CD8-positive, alpha-beta memory T cell (primary cell): ENCODE measurements around the gene KRTAP9-9. TPM values are rescaled to one million over a fixed set of nuclear protein-coding genes. Genes with fewer than 3 reads are reported as not detected.
"Not testable (repeated sequence)": the region's sequence is repeated elsewhere in the genome, so short reads cannot be mapped to it uniquely, and the experiment has no call there.

Experiments used
- CTCF ChIA-PET: fragments of 350-600 bp; sonication (Branson Sonifier 250); formaldehyde crosslinking; loops from one replicate; lab custom pipeline; 2021; ENCODE audit warnings: antibody characterized with exemption; lab: Charles Lee
- POLR2A ChIA-PET: fragments of 350-600 bp; sonication (Branson Sonifier 250); formaldehyde crosslinking; loops from one replicate; lab custom pipeline; 2021; ENCODE audit warnings: antibody characterized with exemption; lab: Charles Lee
- DNase-seq, 5 donors: peaks; one replicate each; pipeline versions ENCODE4 v3.0.0 to v3.0.0-alpha.2; 2020 to 2022; ENCODE audit warnings: mixed read lengths in 1 of 5
- H3K27ac ChIP-seq: one replicate; pipeline ENCODE4 v1.7.0; 2013; ENCODE audit warnings: low read depth, mild to moderate bottlenecking, low read length, moderate library complexity
- H3K27me3 ChIP-seq: 2 replicates; pipeline ENCODE4 v1.7.0; 2013; ENCODE audit warnings: low read length, mild to moderate bottlenecking; ENCODE audit not compliant: insufficient read depth, poor library complexity, severe bottlenecking
- H3K36me3 ChIP-seq: 2 replicates; pipeline ENCODE4 v1.7.0; 2013; ENCODE audit warnings: mild to moderate bottlenecking, low read length, moderate library complexity; ENCODE audit not compliant: insufficient read depth
- H3K4me1 ChIP-seq: 2 replicates; pipeline ENCODE4 v1.7.0; 2013; ENCODE audit warnings: mild to moderate bottlenecking, low read length, moderate library complexity; ENCODE audit not compliant: insufficient read depth
- H3K4me3 ChIP-seq: 2 replicates; pipeline ENCODE4 v1.7.0; 2013; ENCODE audit warnings: mild to moderate bottlenecking, low read length
- H3K9me3 ChIP-seq: 2 replicates; pipeline ENCODE4 v1.7.0; 2013; ENCODE audit warnings: mild to moderate bottlenecking, low read length
- H3K27ac Mint-ChIP-seq, 8 donors: one replicate each; pipeline ENCODE4 v1.8.0; 2020 to 2021; ENCODE audit warnings: mixed read lengths in 8 of 8, mild to moderate bottlenecking in 6 of 8, inconsistent platforms in 3 of 8, moderate library complexity in 3 of 8
- H3K27me3 Mint-ChIP-seq, 2 donors: one replicate each; pipeline ENCODE4 v1.8.0; 2020 to 2021; ENCODE audit warnings: mixed read lengths in 2 of 2, mild to moderate bottlenecking in 1 of 2, moderate library complexity in 1 of 2
- H3K36me3 Mint-ChIP-seq, 3 donors: one replicate each; pipeline ENCODE4 v1.8.0; 2020 to 2021; ENCODE audit warnings: mixed read lengths in 3 of 3, inconsistent platforms in 1 of 3, mild to moderate bottlenecking in 1 of 3
- H3K4me1 Mint-ChIP-seq, 3 donors: one replicate each; pipeline ENCODE4 v1.8.0; 2020 to 2021; ENCODE audit warnings: mixed read lengths in 3 of 3, inconsistent platforms in 1 of 3, mild to moderate bottlenecking in 1 of 3
- H3K4me3 Mint-ChIP-seq, 7 donors: one replicate each; pipeline ENCODE4 v1.8.0; 2020 to 2021; ENCODE audit warnings: mixed read lengths in 7 of 7, mild to moderate bottlenecking in 6 of 7, moderate library complexity in 4 of 7, inconsistent platforms in 2 of 7
- H3K9me3 Mint-ChIP-seq, 5 donors: one replicate each; pipeline ENCODE4 v1.8.0; 2020 to 2022; ENCODE audit warnings: mixed read lengths in 5 of 5, mild to moderate bottlenecking in 3 of 5, moderate library complexity in 2 of 5, inconsistent platforms in 1 of 5
- polyA plus RNA-seq: library from polyadenylated mRNA; unstranded; fragments of 300-500 nt; fragmentation: Illumina TruSeq; gene quantifications from one replicate; pipeline ENCODE4 v1.2.3, GENCODE V29; 2021
- total RNA-seq, 2 experiments: library from RNA; stranded (reverse); gene quantifications; one replicate each; pipeline ENCODE4 v1.2.3, GENCODE V29; 2021

KRTAP9-9 gene
- total and polyA plus RNA-seq, 3 experiments from 2014 or later, result not detected

GRCh38 chr17:41271858-41272257, 16.7 kb downstream of the KRTAP9-9 start:
- no peaks in the 10 kb centered on the region for H3K4me1 ChIP-seq
- H3K27me3 Mint-ChIP-seq, result peaks cover 2 to 12% of the 10 kb centered on the region in 2 donors
- no peak overlapping the region for H3K4me3 Mint-ChIP-seq
- no peaks in the 10 kb centered on the region for H3K9me3 Mint-ChIP-seq
- no peaks in the 10 kb centered on the region for H3K27me3 ChIP-seq
- H3K36me3 ChIP-seq, result no peaks in the 10 kb centered on the region
- ChIA-PET POLR2A (no interaction called here), CTCF (no interaction called here)
- H3K4me1 Mint-ChIP-seq, result no peaks in the 10 kb centered on the region
- H3K27ac ChIP-seq, result no peak overlapping the region
- DNase-seq, result no peak
- H3K4me3 ChIP-seq, result no peak overlapping the region
- H3K36me3 Mint-ChIP-seq, result no peaks in the 10 kb centered on the region
- H3K9me3 ChIP-seq, result no peaks in the 10 kb centered on the region
- no peak overlapping the region for H3K27ac Mint-ChIP-seq

GRCh38 chr17:41275648-41276190, 20.5 kb downstream of the KRTAP9-9 start, which contains the start of gene KRTAP9-7:
TSS of gene KRTAP9-7 (plus strand) at chr17:41275698. CDS start at chr17:41275698, 0 bp downstream.
- H3K4me1 Mint-ChIP-seq, CTCF ChIA-PET, H3K9me3 ChIP-seq, H3K4me3 ChIP-seq, H3K27ac ChIP-seq, DNase-seq, H3K36me3 ChIP-seq, POLR2A ChIA-PET, H3K27me3 ChIP-seq, H3K9me3 Mint-ChIP-seq, H3K4me3 Mint-ChIP-seq, H3K4me1 ChIP-seq, H3K36me3 Mint-ChIP-seq: not testable (repeated sequence)
- Mint-ChIP-seq H3K27me3 (peaks cover 6 to 45% of the 10 kb centered on the region in 2 donors), H3K27ac (peak within 1 kb of the TSS in 1 of 8 donors; percentile 43)

GRCh38 chr17:41278176-41278955, 23.2 kb downstream of the KRTAP9-9 start:
- no peaks in the 10 kb centered on the region for H3K4me1 Mint-ChIP-seq
- peaks cover 8 to 54% of the 10 kb centered on the region in 2 donors for H3K27me3 Mint-ChIP-seq
- Histone ChIP-seq H3K27me3 (no peaks in the 10 kb centered on the region), H3K36me3 (no peaks in the 10 kb centered on the region), H3K27ac (no peak overlapping the region), H3K4me3 (no peak overlapping the region), H3K4me1 (no peaks in the 10 kb centered on the region), H3K9me3 (no peaks in the 10 kb centered on the region)
- no peak overlapping the region for H3K27ac Mint-ChIP-seq
- no peak for DNase-seq
- H3K9me3 Mint-ChIP-seq, result peaks cover 0 to 2% (median 0%) of the 10 kb centered on the region in 5 donors
- no peak overlapping the region for H3K4me3 Mint-ChIP-seq
- CTCF ChIA-PET, result no interaction called here
- POLR2A ChIA-PET, result no interaction called here
- H3K36me3 Mint-ChIP-seq, result peaks cover 0 to 3% (median 0%) of the 10 kb centered on the region in 3 donors

GRCh38 chr17:41284043-41284442, 28.9 kb downstream of the KRTAP9-9 start:
- peaks cover 4 to 8% (median 6%) of the 10 kb centered on the region in 3 donors for H3K4me1 Mint-ChIP-seq
- peaks cover 0 to 2% (median 0%) of the 10 kb centered on the region in 5 donors for H3K9me3 Mint-ChIP-seq
- CTCF ChIA-PET, result no interaction called here
- H3K4me3 ChIP-seq, result no peak overlapping the region
- H3K9me3 ChIP-seq, result no peaks in the 10 kb centered on the region
- H3K27ac Mint-ChIP-seq, result no peak overlapping the region
- no peak overlapping the region for H3K27ac ChIP-seq
- H3K36me3 Mint-ChIP-seq, result peaks cover 0 to 3% (median 0%) of the 10 kb centered on the region in 3 donors
- DNase-seq, result no peak
- H3K27me3 ChIP-seq, result no peaks in the 10 kb centered on the region
- POLR2A ChIA-PET, result no interaction called here
- peaks cover 6 to 31% of the 10 kb centered on the region in 2 donors for H3K27me3 Mint-ChIP-seq
- no peaks in the 10 kb centered on the region for H3K4me1 ChIP-seq
- no peak overlapping the region for H3K4me3 Mint-ChIP-seq
- H3K36me3 ChIP-seq, result no peaks in the 10 kb centered on the region

DNA sequence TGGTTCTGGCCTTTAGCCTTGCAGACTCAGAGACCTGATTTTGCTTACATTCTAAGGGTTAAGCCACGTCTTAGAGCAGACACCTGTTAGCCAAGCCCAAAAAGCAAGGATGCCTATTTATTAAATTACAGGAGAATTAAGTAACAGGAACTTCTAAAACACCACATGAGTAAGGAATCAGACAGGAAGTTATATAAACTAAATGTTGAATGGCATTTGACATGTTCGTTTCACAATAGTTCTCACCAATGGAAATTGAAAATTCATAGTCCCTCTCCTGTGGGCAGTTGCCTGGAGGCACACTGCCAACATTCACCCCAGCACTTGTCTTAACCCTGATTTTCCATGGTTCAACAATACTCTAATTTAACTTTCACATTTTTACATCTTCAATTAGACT, 29.4 kb downstream of the KRTAP9-9 start:
- Mint-ChIP-seq H3K27me3 (peaks cover 6 to 31% of the 10 kb centered on the region in 2 donors), H3K9me3 (peaks cover 0 to 2% (median 0%) of the 10 kb centered on the region in 5 donors), H3K4me3 (no peak overlapping the region), H3K4me1 (peaks cover 4 to 8% (median 6%) of the 10 kb centered on the region in 3 donors), H3K36me3 (peaks cover 0 to 3% (median 0%) of the 10 kb centered on the region in 3 donors), H3K27ac (peak overlapping the region in 1 of 8 donors; percentile 24)
- H3K4me3 ChIP-seq, result no peak overlapping the region
- no peaks in the 10 kb centered on the region for H3K27me3 ChIP-seq
- DNase-seq, result no peak
- no peaks in the 10 kb centered on the region for H3K4me1 ChIP-seq
- ChIA-PET CTCF (no interaction called here), POLR2A (no interaction called here)
- H3K9me3 ChIP-seq, result no peaks in the 10 kb centered on the region
- no peak overlapping the region for H3K27ac ChIP-seq
- no peaks in the 10 kb centered on the region for H3K36me3 ChIP-seq

GRCh38 chr17:41287050-41287449, 31.9 kb downstream of the KRTAP9-9 start:
- Mint-ChIP-seq H3K36me3 (no peaks in the 10 kb centered on the region), H3K9me3 (no peaks in the 10 kb centered on the region), H3K27ac (no peak overlapping the region), H3K27me3 (peaks cover 0 to 26% of the 10 kb centered on the region in 2 donors), H3K4me3 (no peak overlapping the region), H3K4me1 (peaks cover 4 to 8% (median 6%) of the 10 kb centered on the region in 3 donors)
- Histone ChIP-seq H3K27ac (no peak overlapping the region), H3K36me3 (no peaks in the 10 kb centered on the region), H3K4me1 (no peaks in the 10 kb centered on the region), H3K27me3 (no peaks in the 10 kb centered on the region), H3K4me3 (no peak overlapping the region), H3K9me3 (no peaks in the 10 kb centered on the region)
- no peak for DNase-seq
- CTCF ChIA-PET, result interaction anchor here (1.3 kb wide), 1 partner anchor 22 kb away, joined by 4 read pairs; no protein-coding TSS in a partner anchor
- POLR2A ChIA-PET, result no interaction called here

GRCh38 chr17:41294016-41294415, 38.8 kb downstream of the KRTAP9-9 start:
- CTCF ChIA-PET, result no interaction called here
- no peaks in the 10 kb centered on the region for H3K27me3 ChIP-seq
- no peaks in the 10 kb centered on the region for H3K9me3 Mint-ChIP-seq
- no peaks in the 10 kb centered on the region for H3K4me1 ChIP-seq
- no peaks in the 10 kb centered on the region for H3K9me3 ChIP-seq
- no peak overlapping the region for H3K4me3 Mint-ChIP-seq
- H3K27ac Mint-ChIP-seq, result no peak overlapping the region
- no peak overlapping the region for H3K4me3 ChIP-seq
- H3K27me3 Mint-ChIP-seq, result peaks cover 16 to 31% of the 10 kb centered on the region in 2 donors
- no peaks in the 10 kb centered on the region for H3K4me1 Mint-ChIP-seq
- H3K36me3 ChIP-seq, result no peaks in the 10 kb centered on the region
- POLR2A ChIA-PET, result no interaction called here
- DNase-seq, result no peak
- H3K36me3 Mint-ChIP-seq, result peaks cover 0 to 3% (median 0%) of the 10 kb centered on the region in 3 donors
- H3K27ac ChIP-seq, result no peak overlapping the region

DNA sequence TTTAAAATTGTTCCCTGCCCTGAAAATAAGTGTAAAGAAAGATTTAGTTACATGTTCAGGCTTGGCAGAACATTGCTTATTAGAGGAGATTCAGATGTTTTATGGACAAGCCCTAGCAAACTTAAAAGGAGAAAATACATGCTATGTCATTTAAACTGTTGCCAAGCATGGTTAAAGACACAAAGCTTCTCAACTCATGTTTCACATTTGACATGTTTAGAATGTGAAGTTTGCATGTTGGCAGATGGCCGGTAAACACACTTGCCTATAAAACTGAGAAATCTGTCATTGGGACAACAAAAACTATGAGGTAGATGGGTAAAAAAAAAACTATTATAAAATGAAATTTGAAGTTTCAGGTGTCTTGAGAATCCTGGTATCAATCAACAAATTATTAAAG, 41.7 kb downstream of the KRTAP9-9 start:
- DNase-seq, result no peak
- Histone ChIP-seq H3K27ac (no peak overlapping the region), H3K4me3 (no peak overlapping the region), H3K4me1 (no peaks in the 10 kb centered on the region), H3K36me3 (no peaks in the 10 kb centered on the region), H3K27me3 (no peaks in the 10 kb centered on the region), H3K9me3 (no peaks in the 10 kb centered on the region)
- H3K4me1 Mint-ChIP-seq, result peaks cover 8 to 13% (median 9%) of the 10 kb centered on the region in 3 donors
- no peak overlapping the region for H3K4me3 Mint-ChIP-seq
- peaks cover 0 to 8% (median 0%) of the 10 kb centered on the region in 3 donors for H3K36me3 Mint-ChIP-seq
- peaks cover 16 to 18% of the 10 kb centered on the region in 2 donors for H3K27me3 Mint-ChIP-seq
- ChIA-PET CTCF (no interaction called here), POLR2A (no interaction called here)
- H3K9me3 Mint-ChIP-seq, result no peaks in the 10 kb centered on the region
- H3K27ac Mint-ChIP-seq, result no peak overlapping the region
